ENCODE results near the gene PTPMT1. TPM values are rescaled to one million over a fixed set of nuclear protein-coding genes. Genes with fewer than 3 reads are reported as not detected.
"Not testable (repeated sequence)": the region's sequence is repeated elsewhere in the genome, so short reads cannot be mapped to it uniquely, and the experiment has no call there.

The PTPMT1 gene
- total RNA-seq, 2 donors from 2014 or later: 17.8 to 39.1 TPM

GRCh38 chr11:47534704-47535251 is 30.6 kb upstream of the PTPMT1 start:
- H3K9me3 Mint-ChIP-seq: no peaks in the 10 kb centered on the region
- H3K36me3 Mint-ChIP-seq (ENCODE audit: low read depth): peaks cover 62% of the 10 kb centered on the region
- no peak for ATAC-seq (replicated peaks)
- no peaks in the 10 kb centered on the region for H3K27me3 Mint-ChIP-seq
- no peak overlapping the region for H3K27ac Mint-ChIP-seq
- peaks cover 19% of the 10 kb centered on the region for H3K4me1 Mint-ChIP-seq
- H3K4me3 Mint-ChIP-seq: no peak overlapping the region

- Mint-ChIP-seq H3K27me3 (no peaks in the 10 kb centered on the region), H3K9me3 (no peaks in the 10 kb centered on the region), H3K36me3 (ENCODE audit: low read depth) (peaks cover 55% of the 10 kb centered on the region), H3K27ac (no peak overlapping the region), H3K4me3 (no peak overlapping the region), H3K4me1 (peaks cover 20% of the 10 kb centered on the region)
- ATAC-seq (replicated peaks): no peak
Measured at GRCh38 chr11:47536915-47537314, 28.5 kb upstream of the PTPMT1 start.

- Mint-ChIP-seq H3K27me3 (no peaks in the 10 kb centered on the region), H3K4me1 (peaks cover 22% of the 10 kb centered on the region), H3K36me3 (ENCODE audit: low read depth) (peaks cover 54% of the 10 kb centered on the region), H3K27ac (peak overlapping the region; percentile 81), H3K4me3 (peak overlapping the region; percentile 71), H3K9me3 (no peaks in the 10 kb centered on the region)
- ATAC-seq (replicated peaks): no peak
Measured at GRCh38 chr11:47538741-47539565, 26.4 kb upstream of the PTPMT1 start.

GRCh38 chr11:47539681-47540039 is 25.7 kb upstream of the PTPMT1 start:
- ATAC-seq (replicated peaks): no peak
- peak overlapping the region; percentile 71 for H3K4me3 Mint-ChIP-seq
- peak overlapping the region; percentile 81 for H3K27ac Mint-ChIP-seq
- no peaks in the 10 kb centered on the region for H3K9me3 Mint-ChIP-seq
- peaks cover 28% of the 10 kb centered on the region for H3K4me1 Mint-ChIP-seq
- peaks cover 60% of the 10 kb centered on the region for H3K36me3 Mint-ChIP-seq (ENCODE audit: low read depth)
- H3K27me3 Mint-ChIP-seq: no peaks in the 10 kb centered on the region

GRCh38 chr11:47541070-47541469 is 24.3 kb upstream of the PTPMT1 start:
- Mint-ChIP-seq H3K4me3 (peak overlapping the region; percentile 71), H3K9me3 (no peaks in the 10 kb centered on the region), H3K36me3 (ENCODE audit: low read depth) (peaks cover 51% of the 10 kb centered on the region), H3K27ac (peak overlapping the region; percentile 81), H3K4me1 (peaks cover 28% of the 10 kb centered on the region), H3K27me3 (no peaks in the 10 kb centered on the region)
- ATAC-seq (replicated peaks): peak; percentile 20

- Mint-ChIP-seq H3K4me1 (peaks cover 27% of the 10 kb centered on the region), H3K4me3 (no peak overlapping the region), H3K27ac (no peak overlapping the region), H3K36me3 (ENCODE audit: low read depth) (peaks cover 71% of the 10 kb centered on the region), H3K27me3 (no peaks in the 10 kb centered on the region), H3K9me3 (no peaks in the 10 kb centered on the region)
- no peak for ATAC-seq (replicated peaks)
Measured at GRCh38 chr11:47545298-47545697, 20.1 kb upstream of the PTPMT1 start.

- H3K27ac Mint-ChIP-seq; H3K9me3 Mint-ChIP-seq; H3K27me3 Mint-ChIP-seq; ATAC-seq (replicated peaks); H3K4me3 Mint-ChIP-seq: not testable (repeated sequence)
- Mint-ChIP-seq H3K4me1 (peaks cover 29% of the 10 kb centered on the region), H3K36me3 (ENCODE audit: low read depth) (peaks cover 73% of the 10 kb centered on the region)
Measured at GRCh38 chr11:47546274-47546673, 19.1 kb upstream of the PTPMT1 start.

- peak overlapping the region; percentile 97 for H3K27ac Mint-ChIP-seq
- no peaks in the 10 kb centered on the region for H3K27me3 Mint-ChIP-seq
- peak overlapping the region; percentile 99 for H3K4me3 Mint-ChIP-seq
- H3K9me3 Mint-ChIP-seq: no peaks in the 10 kb centered on the region
- peaks cover 65% of the 10 kb centered on the region for H3K36me3 Mint-ChIP-seq (ENCODE audit: low read depth)
- H3K4me1 Mint-ChIP-seq: peaks cover 30% of the 10 kb centered on the region
- no peak for ATAC-seq (replicated peaks)
Measured at GRCh38 chr11:47550288-47551047, 14.9 kb upstream of the PTPMT1 start.

GRCh38 chr11:47551086-47551485 is 14.3 kb upstream of the PTPMT1 start:
- Mint-ChIP-seq H3K4me3 (peak overlapping the region; percentile 99), H3K36me3 (ENCODE audit: low read depth) (peaks cover 61% of the 10 kb centered on the region), H3K4me1 (peaks cover 30% of the 10 kb centered on the region), H3K9me3 (no peaks in the 10 kb centered on the region), H3K27ac (peak overlapping the region; percentile 97), H3K27me3 (no peaks in the 10 kb centered on the region)
- ATAC-seq (replicated peaks): no peak

- peaks cover 27% of the 10 kb centered on the region for H3K4me1 Mint-ChIP-seq
- peak; percentile 17 for ATAC-seq (replicated peaks)
- peaks cover 51% of the 10 kb centered on the region for H3K36me3 Mint-ChIP-seq (ENCODE audit: low read depth)
- H3K9me3 Mint-ChIP-seq: no peaks in the 10 kb centered on the region
- no peaks in the 10 kb centered on the region for H3K27me3 Mint-ChIP-seq
- H3K4me3 Mint-ChIP-seq: peak overlapping the region; percentile 99
- H3K27ac Mint-ChIP-seq: peak overlapping the region; percentile 97
Measured at GRCh38 chr11:47552056-47552565, 13.3 kb upstream of the PTPMT1 start.

- peak; percentile 96 for ATAC-seq (replicated peaks)
- Mint-ChIP-seq H3K9me3 (no peaks in the 10 kb centered on the region), H3K36me3 (ENCODE audit: low read depth) (peaks cover 44% of the 10 kb centered on the region), H3K4me1 (peaks cover 24% of the 10 kb centered on the region), H3K27ac (peak within 1 kb of the TSS; percentile 97), H3K27me3 (no peaks in the 10 kb centered on the region), H3K4me3 (peak within 1 kb of the TSS; percentile 99)
Measured at GRCh38 chr11:47552566-47553405, 12.6 kb upstream of the PTPMT1 start, which contains the start of gene CELF1. Gene CELF1, minus strand, starts transcription at chr11:47553132. Its CDS starts 53,609 bp downstream, at chr11:47499523.

- H3K27ac Mint-ChIP-seq: peak overlapping the region; percentile 78
- H3K9me3 Mint-ChIP-seq: no peaks in the 10 kb centered on the region
- no peaks in the 10 kb centered on the region for H3K27me3 Mint-ChIP-seq
- peaks cover 24% of the 10 kb centered on the region for H3K4me1 Mint-ChIP-seq
- H3K4me3 Mint-ChIP-seq: peak overlapping the region; percentile 99
- ATAC-seq (replicated peaks): peak; percentile 27
- H3K36me3 Mint-ChIP-seq (ENCODE audit: low read depth): peaks cover 38% of the 10 kb centered on the region
Measured at GRCh38 chr11:47553406-47553743, 12.0 kb upstream of the PTPMT1 start.

- not testable (repeated sequence) for H3K36me3 Mint-ChIP-seq (ENCODE audit: low read depth); H3K27me3 Mint-ChIP-seq; H3K4me1 Mint-ChIP-seq; H3K9me3 Mint-ChIP-seq; H3K27ac Mint-ChIP-seq; H3K4me3 Mint-ChIP-seq; ATAC-seq (replicated peaks)
Measured at GRCh38 chr11:47557004-47557403, 8.4 kb upstream of the PTPMT1 start.

GRCh38 chr11:47558695-47559094 is 6.7 kb upstream of the PTPMT1 start:
- H3K9me3 Mint-ChIP-seq: no peaks in the 10 kb centered on the region
- H3K27ac Mint-ChIP-seq: no peak overlapping the region
- peaks cover 5% of the 10 kb centered on the region for H3K4me1 Mint-ChIP-seq
- no peaks in the 10 kb centered on the region for H3K27me3 Mint-ChIP-seq
- ATAC-seq (replicated peaks): no peak
- H3K36me3 Mint-ChIP-seq (ENCODE audit: low read depth): no peaks in the 10 kb centered on the region
- H3K4me3 Mint-ChIP-seq: no peak overlapping the region

Measured in activated T-helper 17 cell treated with anti-CD3 and anti-CD28 coated beads, Interleukin-2, amount 50 U/mL, for 72 hours (primary cell).